BJ (cell line): Measurements from ENCODE around the gene DPF1. TPM values are rescaled to one million over a fixed set of nuclear protein-coding genes. Genes with fewer than 3 reads are reported as not detected.

Experiments used
- CTCF ChIA-PET: fragments of 350-600 bp; formaldehyde crosslinking; extraction: SDS; loops from one replicate; lab custom pipeline; 2021; ENCODE audit warnings: antibody characterized with exemption, inconsistent platforms; lab: Yijun Ruan, JAX
- POLR2A ChIA-PET: fragments of 300-600 bp; sonication (Branson Sonifier 250); formaldehyde crosslinking; extraction: SDS; loops from one replicate; lab custom pipeline; 2021; ENCODE audit warnings: antibody characterized with exemption; lab: Charles Lee
- DNase-seq: peaks from one replicate; pipeline ENCODE4 v3.0.0-alpha.2; 2011; ENCODE audit warnings: low read depth
- H3K27me3 ChIP-seq: 2 replicates; pipeline ENCODE4 v1.6.0; 2011; ENCODE audit warnings: low read length; ENCODE audit not compliant: control insufficient read depth, insufficient read depth
- H3K36me3 ChIP-seq: 2 replicates; pipeline ENCODE4 v1.5.1; 2011; ENCODE audit warnings: low read length; ENCODE audit not compliant: control insufficient read depth, insufficient read depth
- H3K4me3 ChIP-seq: 2 replicates; pipeline ENCODE4 v1.5.1; 2011; ENCODE audit warnings: low read depth, mild to moderate bottlenecking, control low read depth, low read length
- CTCF ChIP-seq: IDR thresholded peaks from 2 replicates; pipeline ENCODE4 v1.5.1; 2011; ENCODE audit warnings: low read depth, mild to moderate bottlenecking, control low read depth, inconsistent platforms, low read length, moderate library complexity; ENCODE audit not compliant: insufficient read depth
- polyA plus RNA-seq: library from polyadenylated mRNA; depleted of rRNA; stranded (reverse); fragments of >200 nt; gene quantifications from 2 replicates; pipeline ENCODE4 v1.2.3, GENCODE V29; 2011

Gene DPF1
- polyA plus RNA-seq, 1 experiment = 2.2 TPM

GRCh38 chr19:38199340-38199739 lies 24.7 kb downstream of the DPF1 start:
- ChIA-PET POLR2A (no interaction called here), CTCF (interaction anchor here (1.2 kb wide), 1 partner anchor 10 kb away, joined by 5 read pairs; no protein-coding TSS in a partner anchor)
- no peaks in the 10 kb centered on the region for H3K27me3 ChIP-seq
- DNase-seq = no peak
- H3K4me3 ChIP-seq = no peak overlapping the region
- no peak for TF ChIP-seq CTCF
- peaks cover 19% of the 10 kb centered on the region for H3K36me3 ChIP-seq

DNA sequence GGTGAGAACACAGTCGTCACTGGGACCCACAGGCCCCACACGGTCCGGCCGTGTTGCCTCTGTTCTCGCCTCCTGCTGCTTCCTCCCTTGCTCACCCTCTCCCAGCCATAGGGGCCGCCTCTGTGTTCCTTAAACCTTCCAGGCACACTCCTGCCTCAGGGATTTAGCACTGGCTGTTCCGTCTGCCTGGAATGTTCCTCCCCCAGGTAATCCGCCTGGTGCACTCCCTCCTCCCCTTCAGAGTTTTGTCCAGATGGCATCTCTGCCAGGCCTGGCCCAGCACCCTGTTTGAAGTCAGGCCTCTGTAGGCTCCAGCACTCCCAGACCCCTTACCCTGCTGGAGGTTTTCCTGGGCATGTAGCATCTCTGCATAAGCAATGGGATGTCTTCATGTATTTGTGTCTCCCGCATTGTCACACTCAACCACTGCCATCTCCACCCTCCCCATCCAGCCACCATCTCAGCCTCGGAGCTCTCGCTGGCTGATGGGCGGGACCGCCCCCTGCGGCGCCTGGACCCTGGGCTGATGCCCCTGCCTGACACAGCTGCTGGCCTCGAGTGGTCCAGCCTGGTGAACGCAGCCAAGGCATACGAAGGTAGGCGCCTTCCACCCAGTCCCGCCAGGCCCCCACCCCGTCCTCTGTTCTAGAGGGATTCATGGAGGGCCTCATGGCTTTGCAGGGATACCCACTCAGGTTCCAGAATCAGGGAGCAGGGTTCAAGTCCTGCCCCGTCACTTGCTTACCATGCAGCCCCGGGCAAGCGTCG lies 25.9 kb downstream of the DPF1 start:
- no peak for TF ChIP-seq CTCF
- Histone ChIP-seq H3K27me3 (no peaks in the 10 kb centered on the region), H3K4me3 (no peak overlapping the region), H3K36me3 (peaks cover 14% of the 10 kb centered on the region)
- CTCF ChIA-PET = interaction anchor here (0.5 kb wide), 1 partner anchor 145 kb away, joined by 3 read pairs; no protein-coding TSS in a partner anchor
- POLR2A ChIA-PET = no interaction called here
- no peak for DNase-seq

DNA sequence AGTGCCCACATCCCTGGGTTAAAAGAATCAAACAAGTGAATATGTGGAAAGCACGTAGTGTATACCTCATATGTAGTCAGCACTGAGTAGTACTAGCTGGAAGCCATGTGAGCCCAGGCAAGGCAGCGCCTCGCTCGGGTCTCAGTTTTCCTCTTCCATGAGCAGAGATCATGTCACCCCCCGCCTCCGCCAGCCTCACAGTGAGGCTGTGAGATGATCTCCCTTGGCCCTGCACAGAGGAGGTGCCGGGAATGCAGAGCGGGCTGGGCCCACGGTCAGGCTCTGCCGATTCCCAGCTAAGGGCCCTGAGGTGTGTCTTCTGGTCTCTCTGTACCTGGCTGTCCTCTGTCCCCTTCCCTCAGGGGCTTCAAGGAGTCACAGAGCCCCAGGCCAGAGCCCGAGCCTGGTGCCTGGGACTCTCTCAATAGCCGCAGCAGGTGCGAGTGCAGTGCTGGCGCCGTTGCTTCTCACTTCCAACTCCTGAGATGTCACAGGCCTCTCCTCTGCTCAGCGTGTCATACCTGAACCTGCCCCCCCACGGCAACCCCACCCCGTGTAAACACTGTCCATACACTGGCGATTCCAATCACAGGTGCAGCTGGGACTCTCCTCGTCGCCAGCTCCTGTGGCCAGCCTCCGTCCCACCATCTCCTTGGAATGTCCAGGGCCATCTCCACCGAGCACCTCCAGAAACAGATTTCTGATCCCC lies 26.9 kb downstream of the DPF1 start:
- DNase-seq = no peak
- ChIA-PET POLR2A (no interaction called here), CTCF (no interaction called here)
- Histone ChIP-seq H3K4me3 (no peak overlapping the region), H3K27me3 (no peaks in the 10 kb centered on the region), H3K36me3 (peaks cover 12% of the 10 kb centered on the region)
- no peak for TF ChIP-seq CTCF

- DNase-seq = no peak
- ChIA-PET POLR2A (no interaction called here), CTCF (no interaction called here)
- H3K27me3 ChIP-seq = no peaks in the 10 kb centered on the region
- H3K4me3 ChIP-seq = no peak overlapping the region
- peaks cover 10% of the 10 kb centered on the region for H3K36me3 ChIP-seq
- TF ChIP-seq CTCF = no peak
Observed at GRCh38 chr19:38196245-38196837, 27.7 kb downstream of the DPF1 start.

- H3K36me3 ChIP-seq = peaks cover 10% of the 10 kb centered on the region
- H3K4me3 ChIP-seq = no peak overlapping the region
- no peak for TF ChIP-seq CTCF
- CTCF ChIA-PET = no interaction called here
- POLR2A ChIA-PET = no interaction called here
- no peaks in the 10 kb centered on the region for H3K27me3 ChIP-seq
- no peak for DNase-seq
Observed at GRCh38 chr19:38195237-38195636, 28.8 kb downstream of the DPF1 start.
